HepG2 (cell line): ENCODE results near the gene HMCN2. TPM values are rescaled to one million over a fixed set of nuclear protein-coding genes. Genes with fewer than 3 reads are reported as not detected.

ENCODE experiments used
- ATAC-seq: fragments of 200-7000 bp; cut with Tn5 transposase; 3 replicates; pipeline ENCODE4 v1.9.1; 2020; ENCODE audit warnings: mild to moderate bottlenecking, moderate library complexity
- BruUV-seq: library from RNA; stranded (reverse); fragments of 400-500 nt; replicated peaks from 2 replicates; lab custom pipeline; 2021; lab: Mats Ljungman, UMichigan
- CTCF ChIA-PET: fragments of 300-600 bp; formaldehyde crosslinking; extraction: SDS; loops from one replicate; lab custom pipeline; 2021; ENCODE audit warnings: low total read pairs, inconsistent platforms, low intra/inter-chr PET ratio; lab: Yijun Ruan, JAX
- POLR2A ChIA-PET: fragments of 350-600 bp; sonication (Branson Sonifier 250); formaldehyde crosslinking; loops from one replicate; lab custom pipeline; 2020; ENCODE audit warnings: antibody characterized with exemption, inconsistent platforms; lab: Yijun Ruan, JAX
- DNase-seq: peaks from one replicate; pipeline ENCODE4 v3.0.0-alpha.2; 2015; ENCODE audit warnings: low spot score
- FAIRE-seq: peaks from 3 replicates; lab custom pipeline; 2011; peaks lifted over from hg19 to GRCh38; lab: Jason Lieb, UNC
- H2AFZ ChIP-seq: one replicate; pipeline ENCODE4 v1.6.1; 2011; ENCODE audit warnings: low read length, inconsistent platforms
- H3K27ac ChIP-seq: fragments of 300-600 bp; 3 replicates; pipeline ENCODE4 v1.8.0; 2011; ENCODE audit warnings: mixed run types, mild to moderate bottlenecking, mixed read lengths, low read length, inconsistent platforms; ENCODE audit not compliant: insufficient read depth; ENCODE audit errors: extremely low read length
- H3K27me3 ChIP-seq, 2 experiments: fragments of 200-600 bp in 1 of 2; 2 replicates in 1 of 2; 3 replicates in 1 of 2; pipeline versions ENCODE4 v1.6.0 to v1.8.0; 2011; ENCODE audit warnings: low read length in 2 of 2, mild to moderate bottlenecking in 2 of 2, moderate library complexity in 2 of 2, inconsistent platforms in 1 of 2; ENCODE audit not compliant: insufficient read depth in 2 of 2, control insufficient read depth in 1 of 2
- H3K36me3 ChIP-seq, 2 experiments: fragments of 200-600 bp in 1 of 2; replicated peaks in 1 of 2; 2 replicates in 1 of 2; 3 replicates in 1 of 2; pipeline versions ENCODE4 v1.5.1 to v1.8.0; 2011; ENCODE audit warnings: low read length in 2 of 2, inconsistent platforms in 1 of 2; ENCODE audit not compliant: insufficient read depth in 2 of 2, control insufficient read depth in 1 of 2
- H3K4me1 ChIP-seq: 2 replicates; pipeline ENCODE4 v1.5.1; 2012; ENCODE audit warnings: low read length, inconsistent platforms; ENCODE audit not compliant: insufficient read depth
- H3K4me2 ChIP-seq: 2 replicates; pipeline ENCODE4 v1.6.0; 2011; ENCODE audit warnings: low read depth, low read length, inconsistent platforms
- H3K4me3 ChIP-seq, 3 experiments: fragments of 200-600 bp in 1 of 3; sonication (generic), shearing (Covaris generic) in 1 of 3; replicated peaks in 1 of 3; 2 replicates each; pipeline ENCODE4 v1.5.1; 2011 to 2016; ENCODE audit warnings: low read length in 3 of 3, inconsistent platforms in 2 of 3, low read depth in 2 of 3, mild to moderate bottlenecking in 2 of 3, control low read depth in 1 of 3, mixed read lengths in 1 of 3; ENCODE audit not compliant: insufficient read depth in 1 of 3
- H3K79me2 ChIP-seq: one replicate; pipeline ENCODE4 v1.6.1; 2011; ENCODE audit warnings: low read length, inconsistent platforms; ENCODE audit not compliant: insufficient read depth
- H3K9ac ChIP-seq: 2 replicates; pipeline ENCODE4 v1.6.0; 2011; ENCODE audit warnings: mild to moderate bottlenecking, low read depth, low read length, inconsistent platforms; ENCODE audit not compliant: insufficient read depth
- H3K9me3 ChIP-seq: 2 replicates; pipeline ENCODE4 v1.5.1; 2012; ENCODE audit warnings: mild to moderate bottlenecking, low read length
- H4K20me1 ChIP-seq: 2 replicates; pipeline ENCODE4 v1.6.0; 2011; ENCODE audit warnings: inconsistent platforms, mild to moderate bottlenecking, low read length, moderate library complexity; ENCODE audit not compliant: insufficient read depth
- DPF2 ChIP-seq: sonication (generic); formaldehyde crosslinking; IDR thresholded peaks from 2 replicates; pipeline ENCODE4 v1.4.0; 2020; ENCODE audit warnings: mild to moderate bottlenecking, low read depth, missing genetic modification reagents, borderline replicate concordance
- FOXC1 ChIP-seq: sonication (generic); formaldehyde crosslinking; IDR thresholded peaks from 2 replicates; pipeline ENCODE4 v1.8.0; 2022; ENCODE audit warnings: mild to moderate bottlenecking, missing genetic modification reagents, borderline replicate concordance
- GABPB1 ChIP-seq: IDR thresholded peaks from 2 replicates; pipeline ENCODE4 v1.6.1; 2016; ENCODE audit warnings: mild to moderate bottlenecking, missing genetic modification reagents, moderate library complexity, missing compliant biosample characterization
- GRHL1 ChIP-seq: sonication (generic); formaldehyde crosslinking; conservative IDR thresholded peaks from 2 replicates; pipeline ENCODE4 v1.8.0; 2022; ENCODE audit warnings: missing genetic modification reagents
- GTF3A ChIP-seq: sonication (generic); formaldehyde crosslinking; conservative IDR thresholded peaks from 2 replicates; pipeline ENCODE4 v1.4.0; 2020; ENCODE audit warnings: mild to moderate bottlenecking, missing genetic modification reagents
- HMG20B ChIP-seq: conservative IDR thresholded peaks from 2 replicates; pipeline ENCODE4 v1.6.1; 2016; ENCODE audit warnings: missing genetic modification reagents, missing compliant biosample characterization
- KLF12 ChIP-seq: sonication (generic); formaldehyde crosslinking; IDR thresholded peaks from 2 replicates; pipeline ENCODE4 v1.4.0; 2020; ENCODE audit warnings: missing genetic modification reagents, borderline replicate concordance
- PAF1 ChIP-seq: IDR thresholded peaks from 2 replicates; pipeline ENCODE4 v1.6.1; 2016; ENCODE audit warnings: missing genetic modification reagents, missing compliant biosample characterization
- PHF5A ChIP-seq: IDR thresholded peaks from one replicate; pipeline ENCODE4 v1.6.1; 2018; ENCODE audit warnings: low read depth, missing genetic modification reagents; ENCODE audit not compliant: unreplicated experiment
- RAD21 ChIP-seq: fragments of 450-650 bp; formaldehyde crosslinking; IDR thresholded peaks from 2 replicates; pipeline ENCODE4 v1.5.0; 2020; ENCODE audit warnings: mild to moderate bottlenecking
- SNRNP70 ChIP-seq: fragments of 200-400 bp; formaldehyde crosslinking; IDR thresholded peaks from 2 replicates; pipeline ENCODE4 v1.6.1; 2017; ENCODE audit warnings: mild to moderate bottlenecking, low read depth, low read length, moderate library complexity
- TAF1 ChIP-seq: sonication (generic); formaldehyde crosslinking; IDR thresholded peaks from 2 replicates; pipeline ENCODE4 v1.4.0; 2020; ENCODE audit warnings: missing genetic modification reagents
- TRIM22 ChIP-seq: fragments of 450-650 bp; IDR thresholded peaks from 2 replicates; pipeline ENCODE4 v1.6.1; 2017
- ZBTB21 ChIP-seq: sonication (generic); formaldehyde crosslinking; IDR thresholded peaks from 2 replicates; pipeline ENCODE4 v1.4.0; 2020; ENCODE audit warnings: missing genetic modification reagents
- ZBTB44 ChIP-seq: sonication (generic); formaldehyde crosslinking; IDR thresholded peaks from 2 replicates; pipeline ENCODE4 v1.4.0; 2020; ENCODE audit warnings: missing genetic modification reagents
- ZNF136 ChIP-seq: sonication (generic); formaldehyde crosslinking; IDR thresholded peaks from 2 replicates; pipeline ENCODE4 v1.8.1; 2022; ENCODE audit warnings: low read depth, mild to moderate bottlenecking, moderate library complexity, missing genetic modification reagents
- ZNF441 ChIP-seq: sonication (generic); formaldehyde crosslinking; IDR thresholded peaks from 2 replicates; pipeline ENCODE4 v1.7.0; 2021; ENCODE audit warnings: missing genetic modification reagents, borderline replicate concordance
- ZNF446 ChIP-seq: sonication (generic); formaldehyde crosslinking; IDR thresholded peaks from 2 replicates; pipeline ENCODE4 v1.5.0; 2020; ENCODE audit warnings: mild to moderate bottlenecking, missing genetic modification reagents
- ZNF570 ChIP-seq: sonication (generic); formaldehyde crosslinking; IDR thresholded peaks from 2 replicates; pipeline ENCODE4 v1.4.0; 2020; ENCODE audit warnings: mild to moderate bottlenecking, missing genetic modification reagents, borderline replicate concordance
- WGBS: methylation state at CpG from one replicate; pipeline ENCODE4 v1.1.6; 2017; ENCODE audit warnings: low lambda C conversion rate; 5-methylcytosine and 5-hydroxymethylcytosine counted together
- in situ Hi-C: cut with HindIII; loops from 2 replicates; pipeline ENCODE4 v1.10.0; 2017; ENCODE audit warnings: low pct_unique_long_range_greater_than_20kb; ENCODE audit not compliant: extremely low pct_ligation_motif_present
- intact Hi-C: fragments of 100-400 bp; cut with micrococcal nuclease; formaldehyde crosslinking; loops from one replicate; pipeline ENCODE4 v1.10.0; 2022; ENCODE audit not compliant: unreplicated experiment
- polyA plus RNA-seq, 8 experiments: library from polyadenylated mRNA; depleted of rRNA in 3 of 8; stranded (reverse) in 7 of 8; unstranded in 1 of 8; fragments of >200 nt; fragmentation: Illumina TruSeq in 4 of 8; extraction: Trizol in 4 of 8; gene quantifications; 2 replicates each; pipeline versions ENCODE4 v1.2.1 to v1.2.3, GENCODE V29; 2011 to 2016; ENCODE audit warnings: low read depth in 4 of 8, missing spikeins in 1 of 8, mixed read lengths in 1 of 8; ENCODE audit not compliant: insufficient read depth in 1 of 8
- total RNA-seq, 5 experiments: library from RNA; depleted of rRNA; stranded (reverse); fragments of >200 nt; fragmentation: Illumina TruSeq; extraction: Trizol; gene quantifications; 2 replicates each; pipeline ENCODE4 v1.2.3, GENCODE V29; 2016; ENCODE audit warnings: low read depth in 1 of 5

Gene HMCN2
- total and polyA plus RNA-seq, 2 of the 13 experiments (the other 11 are each of a cell fraction or from before 2014, with no cell fraction given) = 0.09 TPM; not detected in 1

GRCh38 chr9:130393681-130394071 is 128.1 kb downstream of the HMCN2 start:
- BruUV-seq = no TSS peak
- H3K27ac ChIP-seq = no peak overlapping the region
- CTCF ChIA-PET = no interaction called here
- H3K9me3 ChIP-seq = no peaks in the 10 kb centered on the region
- 23% methylated on average over 7 of the region's 16 CpGs for WGBS
- H3K4me3 ChIP-seq = no peak overlapping the region
- POLR2A ChIA-PET = no interaction called here
- no peaks in the 10 kb centered on the region for H4K20me1 ChIP-seq
- peaks cover 7 to 34% of the 10 kb centered on the region in 2 experiments; a peak in 4 of 5 replicates for H3K27me3 ChIP-seq
- intact Hi-C loops = no loop called here
- in situ Hi-C loops = no loop called here
- no peak for DNase-seq
- H3K79me2 ChIP-seq = no peaks in the 10 kb centered on the region
- no peak for ATAC-seq
- FAIRE-seq = no peak
- H2AFZ ChIP-seq = no peak overlapping the region
- H3K9ac ChIP-seq = no peak overlapping the region
- no peaks in the 10 kb centered on the region for H3K36me3 ChIP-seq
- no peak for TF ChIP-seq GRHL1 (CRISPR knock-in tag)
- TF ChIP-seq KLF12 (CRISPR knock-in tag) = no peak
- no peak for TF ChIP-seq ZNF136 (CRISPR knock-in tag)
- TF ChIP-seq TRIM22 = no peak
- TF ChIP-seq DPF2 (CRISPR knock-in tag) = no peak
- no peak for TF ChIP-seq RAD21 (CRISPR knock-in tag)
- TF ChIP-seq SNRNP70 = no peak
- no peak for TF ChIP-seq ZBTB44 (CRISPR knock-in tag)
- no peak for TF ChIP-seq GTF3A (CRISPR knock-in tag)
- TF ChIP-seq TAF1 (CRISPR knock-in tag) = no peak
- no peak for TF ChIP-seq ZNF570
- TF ChIP-seq FOXC1 = no peak
- TF ChIP-seq ZNF441 (CRISPR knock-in tag) = no peak
- TF ChIP-seq GABPB1 (CRISPR knock-in tag) = no peak
- TF ChIP-seq ZNF446 (CRISPR knock-in tag) = no peak
- no peak for TF ChIP-seq ZBTB21
- no peak for TF ChIP-seq PHF5A (CRISPR knock-in tag)
- no peak for TF ChIP-seq HMG20B (CRISPR knock-in tag)
- TF ChIP-seq PAF1 (CRISPR knock-in tag) = no peak
- TF ChIP-seq, all 625 proteins: peak for 0
- Histone ChIP-seq H3K4me2 (no peak overlapping the region), H3K4me1 (no peaks in the 10 kb centered on the region)
